OCI-LY1 (cell line): Measurements from ENCODE around the gene SIRPG.

Experiments used
- H2AFZ ChIP-seq: fragments of 200-600 bp; sonication (generic), shearing (Covaris generic); 2 replicates; pipeline ENCODE4 v1.6.0; 2014; ENCODE audit warnings: antibody characterized with exemption, mild to moderate bottlenecking, low read length
- H3F3A ChIP-seq: fragments of 200-600 bp; sonication (generic), shearing (Covaris generic); 2 replicates; pipeline ENCODE4 v1.6.0; 2014; ENCODE audit warnings: mild to moderate bottlenecking, antibody characterized with exemption, low read length, moderate library complexity; ENCODE audit not compliant: insufficient read depth
- H3K27ac ChIP-seq: fragments of 200-600 bp; sonication (generic); 2 replicates; pipeline ENCODE4 v1.5.1; 2014; ENCODE audit warnings: low read length, mixed run types, mild to moderate bottlenecking, low read depth; ENCODE audit not compliant: poor library complexity, severe bottlenecking
- H3K27me3 ChIP-seq: fragments of 200-600 bp; sonication (generic); 2 replicates; pipeline ENCODE4 v1.6.0; 2014; ENCODE audit warnings: antibody characterized with exemption, mild to moderate bottlenecking, low read length, moderate library complexity; ENCODE audit not compliant: insufficient read depth
- H3K36me3 ChIP-seq: fragments of 200-600 bp; sonication (generic); 2 replicates; pipeline ENCODE4 v1.6.1; 2014; ENCODE audit warnings: mild to moderate bottlenecking, antibody characterized with exemption, low read length, moderate library complexity, mixed read lengths; ENCODE audit not compliant: insufficient read depth
- H3K4me1 ChIP-seq: fragments of 200-600 bp; sonication (generic); 2 replicates; pipeline ENCODE4 v1.5.1; 2014; ENCODE audit warnings: mild to moderate bottlenecking, low read length, moderate library complexity; ENCODE audit not compliant: insufficient read depth, severe bottlenecking
- H3K4me2 ChIP-seq: fragments of 200-600 bp; sonication (generic), shearing (Covaris generic); 2 replicates; pipeline ENCODE4 v1.6.1; 2014; ENCODE audit warnings: low read length
- H3K4me3 ChIP-seq: fragments of 200-600 bp; sonication (generic); 2 replicates; pipeline ENCODE4 v1.5.1; 2014; ENCODE audit warnings: low read length, low read depth, mild to moderate bottlenecking, mixed read lengths; ENCODE audit not compliant: poor library complexity, severe bottlenecking
- H3K79me2 ChIP-seq: fragments of 200-600 bp; shearing (Covaris generic); 2 replicates; pipeline ENCODE4 v1.6.1; 2016; ENCODE audit warnings: mixed run types, low read length, mixed read lengths; ENCODE audit not compliant: insufficient read depth
- H3K9ac ChIP-seq: fragments of 200-600 bp; sonication (generic), shearing (Covaris generic); 2 replicates; pipeline ENCODE4 v1.6.1; 2014; ENCODE audit warnings: mild to moderate bottlenecking, low read length, mixed read lengths
- H3K9me2 ChIP-seq: fragments of 200-600 bp; sonication (generic), shearing (Covaris generic); 2 replicates; pipeline ENCODE4 v1.6.1; 2014; ENCODE audit warnings: low read depth, mild to moderate bottlenecking, low read length, mixed read lengths
- H3K9me3 ChIP-seq: fragments of 200-600 bp; shearing (Covaris generic); 2 replicates; pipeline ENCODE4 v1.6.1; 2014; ENCODE audit warnings: low read length, mixed read lengths
- H4K20me1 ChIP-seq: fragments of 200-600 bp; sonication (generic), shearing (Covaris generic); 2 replicates; pipeline ENCODE4 v1.6.0; 2016; ENCODE audit warnings: mild to moderate bottlenecking, low read length; ENCODE audit not compliant: insufficient read depth
- CTCF ChIP-seq: fragments of 200-600 bp; sonication (generic), shearing (Covaris generic); IDR thresholded peaks from 2 replicates; pipeline ENCODE4 v1.5.1; 2017; ENCODE audit warnings: mild to moderate bottlenecking, antibody characterized with exemption, low read length, moderate library complexity, mixed read lengths
- EZH2 ChIP-seq: fragments of 200-600 bp; sonication (generic), shearing (Covaris generic); IDR thresholded peaks from 2 replicates; pipeline ENCODE4 v1.8.0; 2017; ENCODE audit warnings: borderline replicate concordance, mixed run types, mild to moderate bottlenecking, antibody characterized with exemption, low read length, moderate library complexity, mixed read lengths

The SIRPG gene

GRCh38 chr20:1627200-1627550, 30.4 kb downstream of the SIRPG start:
- Histone ChIP-seq H3K27ac (no peak overlapping the region), H3K9me2 (no peaks in the 10 kb centered on the region), H3K4me1 (no peaks in the 10 kb centered on the region), H3K9ac (no peak overlapping the region), H3F3A (no peaks in the 10 kb centered on the region), H3K27me3 (no peaks in the 10 kb centered on the region), H3K79me2 (no peaks in the 10 kb centered on the region), H3K4me2 (no peak overlapping the region), H3K9me3 (no peaks in the 10 kb centered on the region), H3K36me3 (no peaks in the 10 kb centered on the region), H2AFZ (no peak overlapping the region), H4K20me1 (no peaks in the 10 kb centered on the region), H3K4me3 (no peak overlapping the region)
- TF ChIP-seq CTCF (no peak), EZH2 (no peak)

DNA sequence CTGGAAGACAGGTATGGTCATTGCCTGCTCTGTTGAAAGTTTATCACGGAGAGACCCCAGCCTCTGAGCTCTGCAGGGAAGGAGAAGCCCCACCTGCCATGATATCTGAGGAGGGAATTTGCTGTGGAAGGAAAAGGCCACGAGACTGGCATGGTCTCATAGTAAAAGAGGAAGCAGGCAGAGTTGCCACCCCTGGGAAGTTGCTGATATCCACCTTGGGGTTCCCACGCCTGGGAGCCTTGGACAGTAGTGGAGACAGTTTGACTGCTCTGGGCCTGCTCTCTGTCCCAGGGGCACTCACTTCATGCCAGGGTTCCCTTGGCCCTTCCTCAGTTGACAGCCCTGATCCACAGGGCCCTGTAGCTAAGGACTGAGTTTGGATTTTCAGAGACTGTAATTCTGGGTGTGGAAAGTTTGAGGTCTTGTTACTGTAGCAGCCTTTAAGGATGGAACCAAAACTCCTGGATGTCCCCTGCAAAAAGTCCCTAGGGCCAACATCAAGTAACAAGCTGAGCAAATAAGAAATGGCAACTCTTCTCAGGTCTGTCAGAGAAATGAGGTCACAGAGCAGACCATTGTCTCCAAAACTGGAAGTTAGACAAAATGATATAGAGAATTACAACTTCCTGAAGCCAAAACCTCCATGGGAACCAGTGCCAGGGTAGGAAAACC, 30.9 kb downstream of the SIRPG start:
- Histone ChIP-seq H3K4me1 (no peaks in the 10 kb centered on the region), H2AFZ (no peak overlapping the region), H3K9me3 (no peaks in the 10 kb centered on the region), H3K9ac (no peak overlapping the region), H3K27ac (no peak overlapping the region), H3K9me2 (no peaks in the 10 kb centered on the region), H3K79me2 (no peaks in the 10 kb centered on the region), H3K36me3 (no peaks in the 10 kb centered on the region), H3K4me3 (no peak overlapping the region), H3F3A (no peaks in the 10 kb centered on the region), H3K27me3 (no peaks in the 10 kb centered on the region; the same call in 1 of the 2 replicates), H3K4me2 (no peak overlapping the region), H4K20me1 (no peaks in the 10 kb centered on the region)
- TF ChIP-seq EZH2, result no peak
- TF ChIP-seq CTCF, result no peak

DNA sequence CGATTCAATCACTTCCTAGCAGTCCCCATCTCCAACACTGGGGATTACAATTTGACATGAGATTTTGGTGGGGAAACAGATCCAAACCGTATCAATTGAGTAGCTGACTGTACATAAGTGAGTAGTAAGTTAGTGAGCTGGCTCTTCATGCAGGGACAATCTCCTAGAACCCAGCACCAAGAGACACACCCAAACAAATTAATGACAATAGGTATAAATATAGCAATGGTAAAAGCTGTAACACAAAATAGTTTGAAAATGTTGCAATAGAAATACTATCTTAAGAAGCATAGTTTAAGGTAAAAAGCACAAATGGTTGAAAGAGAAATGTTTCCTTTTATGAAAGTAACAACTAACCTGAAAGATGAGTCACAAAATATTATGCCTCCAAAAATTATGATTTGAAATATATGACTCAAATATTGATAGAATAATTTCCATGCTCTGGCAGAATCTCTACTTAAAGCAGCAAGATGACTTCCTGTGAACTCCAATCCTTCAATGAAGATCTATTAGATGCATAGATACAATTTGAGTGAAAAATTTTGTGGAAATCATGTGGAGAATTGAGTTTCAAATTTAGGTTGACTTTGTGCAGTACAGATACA, 32.4 kb downstream of the SIRPG start:
- TF ChIP-seq CTCF (no peak), EZH2 (no peak)
- Histone ChIP-seq H3K4me3 (no peak overlapping the region), H3K27me3 (no peaks in the 10 kb centered on the region; the same call in 1 of the 2 replicates), H4K20me1 (no peaks in the 10 kb centered on the region), H3K9ac (no peak overlapping the region), H2AFZ (no peak overlapping the region), H3K9me3 (no peaks in the 10 kb centered on the region), H3F3A (no peaks in the 10 kb centered on the region), H3K27ac (no peak overlapping the region), H3K4me2 (no peak overlapping the region), H3K9me2 (no peaks in the 10 kb centered on the region), H3K4me1 (no peaks in the 10 kb centered on the region), H3K79me2 (no peaks in the 10 kb centered on the region), H3K36me3 (no peaks in the 10 kb centered on the region)
